Uterus (tissue), 2 donors: Measurements from ENCODE around the gene PTPRM.

Experiments used
- POLR2A ChIP-seq, 2 donors: fragments of 450-650 bp; IDR thresholded peaks; one replicate each; pipeline ENCODE4 v1.6.1; 2016; ENCODE audit warnings: antibody characterized with exemption in 2 of 2, mild to moderate bottlenecking in 1 of 2, moderate library complexity in 1 of 2
- TF ChIP-seq, protein P1 (sequence below), 4 experiments: fragments of 200-600 bp in 2 of 4; fragments of 450-650 bp in 2 of 4; sonication (generic) in 2 of 4; IDR thresholded peaks; one replicate each; pipeline ENCODE4 v1.5.1; 2016 to 2019; ENCODE audit warnings: antibody characterized with exemption in 4 of 4, mild to moderate bottlenecking in 2 of 4, moderate library complexity in 1 of 4

DNA sequence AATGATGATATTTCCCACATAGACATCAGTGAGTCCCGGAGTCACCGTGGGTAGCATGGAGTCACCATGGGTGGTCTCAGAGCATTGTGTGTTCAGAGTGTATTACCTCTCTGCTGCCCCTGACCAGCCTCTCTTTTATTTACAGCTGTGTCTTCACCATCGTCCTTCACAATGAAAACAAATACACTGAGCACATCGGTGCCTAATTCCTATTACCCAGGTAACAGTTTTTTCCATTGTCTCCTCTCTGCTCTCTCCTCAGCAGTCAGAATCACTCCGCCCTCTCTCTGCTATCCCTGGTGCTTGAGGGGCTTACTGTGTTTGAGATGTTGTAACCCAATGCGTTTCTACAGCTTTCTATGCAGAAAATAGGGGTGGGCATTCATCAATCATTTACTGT, 680.6 kb downstream of the PTPRM start:
- TF ChIP-seq, protein P1, sequence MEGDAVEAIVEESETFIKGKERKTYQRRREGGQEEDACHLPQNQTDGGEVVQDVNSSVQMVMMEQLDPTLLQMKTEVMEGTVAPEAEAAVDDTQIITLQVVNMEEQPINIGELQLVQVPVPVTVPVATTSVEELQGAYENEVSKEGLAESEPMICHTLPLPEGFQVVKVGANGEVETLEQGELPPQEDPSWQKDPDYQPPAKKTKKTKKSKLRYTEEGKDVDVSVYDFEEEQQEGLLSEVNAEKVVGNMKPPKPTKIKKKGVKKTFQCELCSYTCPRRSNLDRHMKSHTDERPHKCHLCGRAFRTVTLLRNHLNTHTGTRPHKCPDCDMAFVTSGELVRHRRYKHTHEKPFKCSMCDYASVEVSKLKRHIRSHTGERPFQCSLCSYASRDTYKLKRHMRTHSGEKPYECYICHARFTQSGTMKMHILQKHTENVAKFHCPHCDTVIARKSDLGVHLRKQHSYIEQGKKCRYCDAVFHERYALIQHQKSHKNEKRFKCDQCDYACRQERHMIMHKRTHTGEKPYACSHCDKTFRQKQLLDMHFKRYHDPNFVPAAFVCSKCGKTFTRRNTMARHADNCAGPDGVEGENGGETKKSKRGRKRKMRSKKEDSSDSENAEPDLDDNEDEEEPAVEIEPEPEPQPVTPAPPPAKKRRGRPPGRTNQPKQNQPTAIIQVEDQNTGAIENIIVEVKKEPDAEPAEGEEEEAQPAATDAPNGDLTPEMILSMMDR (IDR thresholded peaks at IDR 0.05), result no peak
- TF ChIP-seq POLR2A (IDR thresholded peaks at IDR 0.05), result no peak
